CD4-positive, alpha-beta T cell (primary cell): Measurements from ENCODE around the gene TMEM203. TPM values are rescaled to one million over a fixed set of nuclear protein-coding genes. Genes with fewer than 3 reads are reported as not detected.

ENCODE experiments used
- ATAC-seq: fragments of 200-7000 bp; cut with Tn5 transposase; one replicate; pipeline ENCODE4 v1.10.0; 2022; ENCODE audit warnings: mild to moderate bottlenecking; ENCODE audit not compliant: poor library complexity
- CTCF ChIA-PET: fragments of 350-600 bp; sonication (Branson Sonifier 250); formaldehyde crosslinking; loops from one replicate; lab custom pipeline; 2021; ENCODE audit warnings: antibody characterized with exemption, inconsistent platforms; lab: Charles Lee
- POLR2A ChIA-PET: fragments of 350-600 bp; sonication (Branson Sonifier 250); formaldehyde crosslinking; loops from one replicate; lab custom pipeline; 2021; ENCODE audit warnings: antibody characterized with exemption, inconsistent platforms; lab: Charles Lee
- DNase-seq, 14 experiments: peaks; one replicate each; pipeline ENCODE4 v3.0.0-alpha.2; 2013 to 2020; ENCODE audit warnings: mixed read lengths in 2 of 14
- H3K27ac ChIP-seq, 2 donors: one replicate each; pipeline versions ENCODE4 v1.5.1 to v1.7.0; 2013; ENCODE audit warnings: low read length in 2 of 2, low read depth in 1 of 2, mild to moderate bottlenecking in 1 of 2
- H3K27me3 ChIP-seq, 2 experiments: 1 replicate in 1 of 2; 2 replicates in 1 of 2; pipeline versions ENCODE4 v1.6.1 to v1.7.0; 2013; ENCODE audit warnings: low read length in 2 of 2, control low read depth in 1 of 2, mild to moderate bottlenecking in 1 of 2, moderate library complexity in 1 of 2; ENCODE audit not compliant: insufficient read depth in 2 of 2, control insufficient read depth in 1 of 2
- H3K36me3 ChIP-seq: one replicate; pipeline ENCODE4 v1.6.1; 2013; ENCODE audit warnings: low read length, control low read depth; ENCODE audit not compliant: insufficient read depth
- H3K4me1 ChIP-seq: one replicate; pipeline ENCODE4 v1.6.1; 2013; ENCODE audit warnings: low read length, control low read depth; ENCODE audit not compliant: insufficient read depth
- H3K4me3 ChIP-seq: one replicate; pipeline ENCODE4 v1.5.1; 2013; ENCODE audit warnings: mild to moderate bottlenecking, low read length, moderate library complexity
- H3K9me3 ChIP-seq, 2 experiments: 1 replicate in 1 of 2; 2 replicates in 1 of 2; pipeline versions ENCODE4 v1.6.1 to v1.7.0; 2013; ENCODE audit warnings: low read length in 2 of 2, mild to moderate bottlenecking in 2 of 2, control low read depth in 1 of 2, moderate library complexity in 1 of 2; ENCODE audit not compliant: control insufficient read depth in 1 of 2, insufficient read depth in 1 of 2
- H3K27ac Mint-ChIP-seq: one replicate; pipeline ENCODE4 v1.8.0; 2020; ENCODE audit warnings: mixed read lengths
- H3K27me3 Mint-ChIP-seq: one replicate; pipeline ENCODE4 v1.8.0; 2021; ENCODE audit warnings: mixed read lengths
- H3K36me3 Mint-ChIP-seq: one replicate; pipeline ENCODE4 v1.8.0; 2021; ENCODE audit warnings: low read depth, mixed read lengths
- H3K4me1 Mint-ChIP-seq: one replicate; pipeline ENCODE4 v1.8.0; 2021; ENCODE audit warnings: low read depth, mixed read lengths
- H3K4me3 Mint-ChIP-seq: one replicate; pipeline ENCODE4 v1.8.0; 2020; ENCODE audit warnings: mild to moderate bottlenecking, mixed read lengths
- H3K9me3 Mint-ChIP-seq: one replicate; pipeline ENCODE4 v1.8.0; 2020; ENCODE audit warnings: mixed read lengths
- intact Hi-C, 2 experiments: fragments of 100-400 bp; cut with DNase I in 1 of 2; cut with micrococcal nuclease in 1 of 2; formaldehyde crosslinking; loops; one replicate each; pipeline versions ENCODE4 v1.15.1 to v1.9.0; 2023 to 2025; cut with DNase I, micrococcal nuclease
- total RNA-seq, 174 experiments: library from RNA in 2 of 174; stranded (reverse) in 2 of 174; gene quantifications; one replicate each; pipeline ENCODE4 v1.2.3 and lab custom pipeline; 2021 to 2026
- TF ChIP-seq, protein P1 (sequence below): fragments of 200-600 bp; IDR thresholded peaks from one replicate; pipeline ENCODE4 v1.8.0; 2022; ENCODE audit warnings: antibody characterized with exemption, mild to moderate bottlenecking

TMEM203 gene
- total RNA-seq, 2 experiments from 2014 or later = 18.2 to 18.7 TPM

DNA sequence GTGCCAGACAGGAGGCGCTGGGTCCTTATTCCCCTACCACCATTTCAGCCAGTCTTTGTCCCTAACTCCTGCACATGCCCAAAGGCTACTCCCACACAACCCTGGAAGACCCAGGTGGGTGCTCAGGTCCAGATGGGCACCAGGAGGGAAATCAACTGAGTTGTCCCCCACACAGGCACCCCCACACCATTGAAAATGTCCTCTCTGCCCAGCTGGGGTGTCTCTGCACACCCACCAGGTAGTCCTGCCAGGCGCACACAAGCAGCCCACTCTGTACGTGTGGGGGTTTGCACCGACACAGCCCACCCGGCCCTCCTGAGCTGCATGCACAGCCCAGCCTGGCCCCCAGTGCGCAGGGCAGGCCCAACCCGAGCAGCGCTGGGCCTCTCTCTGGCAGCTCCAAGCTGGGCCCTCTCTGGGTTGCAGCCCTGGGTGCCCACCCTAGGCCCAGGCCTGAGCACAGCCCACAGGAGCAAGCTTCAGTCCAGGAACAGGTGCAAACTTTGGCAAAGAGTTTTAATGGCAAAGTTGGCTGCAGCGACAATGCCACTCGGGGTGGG lies 14.4 kb upstream of the TMEM203 start:
- ChIA-PET CTCF (no interaction called here), POLR2A (interaction anchor here (1.0 to 1.1 kb wide), 2 partner anchors 16 to 134 kb away, joined by 3 to 4 read pairs; no protein-coding TSS in a partner anchor)
- Mint-ChIP-seq H3K27me3 (no peaks in the 10 kb centered on the region), H3K4me1 (peaks cover 13% of the 10 kb centered on the region), H3K9me3 (no peaks in the 10 kb centered on the region), H3K27ac (no peak overlapping the region), H3K4me3 (no peak overlapping the region), H3K36me3 (no peaks in the 10 kb centered on the region)
- Histone ChIP-seq H3K4me3 (no peak overlapping the region), H3K9me3 (no peaks in the 10 kb centered on the region), H3K36me3 (peaks cover 2% of the 10 kb centered on the region), H3K27ac (no peak overlapping the region), H3K27me3 (no peaks in the 10 kb centered on the region), H3K4me1 (peaks cover 25% of the 10 kb centered on the region)
- no peak for ATAC-seq
- intact Hi-C loops = loop anchor here in 1 of 2 experiments (5.0 kb wide), 1 partner anchor 433 kb away; no protein-coding TSS in a partner anchor
- TF ChIP-seq, protein P1, sequence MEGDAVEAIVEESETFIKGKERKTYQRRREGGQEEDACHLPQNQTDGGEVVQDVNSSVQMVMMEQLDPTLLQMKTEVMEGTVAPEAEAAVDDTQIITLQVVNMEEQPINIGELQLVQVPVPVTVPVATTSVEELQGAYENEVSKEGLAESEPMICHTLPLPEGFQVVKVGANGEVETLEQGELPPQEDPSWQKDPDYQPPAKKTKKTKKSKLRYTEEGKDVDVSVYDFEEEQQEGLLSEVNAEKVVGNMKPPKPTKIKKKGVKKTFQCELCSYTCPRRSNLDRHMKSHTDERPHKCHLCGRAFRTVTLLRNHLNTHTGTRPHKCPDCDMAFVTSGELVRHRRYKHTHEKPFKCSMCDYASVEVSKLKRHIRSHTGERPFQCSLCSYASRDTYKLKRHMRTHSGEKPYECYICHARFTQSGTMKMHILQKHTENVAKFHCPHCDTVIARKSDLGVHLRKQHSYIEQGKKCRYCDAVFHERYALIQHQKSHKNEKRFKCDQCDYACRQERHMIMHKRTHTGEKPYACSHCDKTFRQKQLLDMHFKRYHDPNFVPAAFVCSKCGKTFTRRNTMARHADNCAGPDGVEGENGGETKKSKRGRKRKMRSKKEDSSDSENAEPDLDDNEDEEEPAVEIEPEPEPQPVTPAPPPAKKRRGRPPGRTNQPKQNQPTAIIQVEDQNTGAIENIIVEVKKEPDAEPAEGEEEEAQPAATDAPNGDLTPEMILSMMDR = no peak
- DNase-seq = no peak

DNA sequence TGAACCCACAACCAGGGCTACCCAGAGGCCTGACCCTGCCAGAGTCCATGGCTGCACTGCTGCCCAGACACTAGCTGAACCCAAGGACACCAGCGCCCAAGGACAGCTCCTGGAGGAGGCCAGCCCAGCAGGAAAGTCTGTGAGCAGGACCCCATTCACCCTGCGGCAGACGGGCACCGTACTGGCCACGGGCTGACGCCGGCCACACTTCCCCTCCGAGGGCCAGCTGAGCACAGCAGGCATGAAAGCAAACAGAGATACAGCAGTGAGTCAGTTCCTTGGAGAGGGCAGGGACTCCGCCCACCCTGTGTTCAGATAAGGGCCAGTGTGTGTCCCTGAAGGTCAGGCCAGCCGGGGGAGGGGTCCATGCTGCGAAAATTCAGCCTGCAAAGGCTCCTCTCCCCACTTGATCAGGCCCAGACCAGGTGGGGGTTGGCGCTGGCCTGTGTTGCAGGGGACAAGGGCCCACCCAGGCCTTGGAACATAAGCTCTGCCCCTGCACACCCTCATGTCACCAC lies 13.4 kb upstream of the TMEM203 start:
- intact Hi-C loops = no loop called here
- Mint-ChIP-seq H3K9me3 (no peaks in the 10 kb centered on the region), H3K4me1 (peaks cover 9% of the 10 kb centered on the region), H3K36me3 (no peaks in the 10 kb centered on the region), H3K27me3 (no peaks in the 10 kb centered on the region), H3K4me3 (no peak overlapping the region), H3K27ac (no peak overlapping the region)
- TF ChIP-seq, protein P1 = no peak
- DNase-seq (no peak), ATAC-seq (no peak)
- H3K9me3 ChIP-seq = no peaks in the 10 kb centered on the region
- no peak overlapping the region for H3K27ac ChIP-seq
- CTCF ChIA-PET = interaction anchor here (1.1 kb wide), 1 partner anchor 9 kb away, joined by 3 read pairs; the partner anchor contains the start of gene RNF224
- no peak overlapping the region for H3K4me3 ChIP-seq
- no peaks in the 10 kb centered on the region for H3K27me3 ChIP-seq
- peaks cover 17% of the 10 kb centered on the region for H3K4me1 ChIP-seq
- H3K36me3 ChIP-seq = peaks cover 6% of the 10 kb centered on the region
- POLR2A ChIA-PET = interaction anchor here (1.1 kb wide), 1 partner anchor 133 kb away, joined by 3 read pairs; no protein-coding TSS in a partner anchor

DNA sequence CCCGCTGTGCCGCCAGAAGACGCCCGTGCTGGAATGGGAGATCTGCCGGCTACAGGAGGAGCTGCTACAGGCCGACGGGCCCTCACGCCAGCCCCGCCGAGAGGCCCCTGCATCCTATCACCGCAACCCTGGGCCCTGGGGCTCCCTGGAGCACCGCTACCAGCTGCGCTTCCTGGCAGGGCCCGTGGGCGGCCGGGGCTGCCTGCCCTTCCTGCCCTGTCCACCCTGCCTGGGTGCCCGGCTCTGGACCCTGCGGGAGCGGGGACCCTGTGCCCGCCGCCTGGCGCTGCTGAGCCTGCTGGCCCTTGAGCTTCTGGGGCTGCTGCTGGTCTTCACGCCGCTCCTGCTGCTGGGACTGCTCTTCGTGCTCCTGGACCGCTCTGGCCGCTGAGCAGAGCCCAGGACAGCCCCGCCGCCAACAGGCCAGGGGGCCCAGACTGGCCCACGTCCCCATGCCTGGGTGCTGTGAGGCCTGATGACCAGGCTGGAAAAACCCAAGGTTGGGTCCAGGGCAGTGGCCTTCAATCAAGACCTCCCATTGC lies 12.8 kb upstream of the TMEM203 start:
- peaks cover 15% of the 10 kb centered on the region for H3K4me1 ChIP-seq
- H3K27me3 ChIP-seq = no peaks in the 10 kb centered on the region
- no peak overlapping the region for H3K4me3 ChIP-seq
- H3K36me3 ChIP-seq = peaks cover 6% of the 10 kb centered on the region
- POLR2A ChIA-PET = no interaction called here
- H3K9me3 Mint-ChIP-seq = no peaks in the 10 kb centered on the region
- no peak overlapping the region for H3K27ac ChIP-seq
- CTCF ChIA-PET = interaction anchor here (1.1 kb wide), 1 partner anchor 9 kb away, joined by 3 read pairs; the partner anchor contains the start of gene RNF224
- TF ChIP-seq, protein P1 = no peak
- H3K4me1 Mint-ChIP-seq = peaks cover 5% of the 10 kb centered on the region
- no peak for ATAC-seq
- no peak overlapping the region for H3K27ac Mint-ChIP-seq
- DNase-seq = no peak
- H3K36me3 Mint-ChIP-seq = no peaks in the 10 kb centered on the region
- H3K27me3 Mint-ChIP-seq = no peaks in the 10 kb centered on the region
- H3K9me3 ChIP-seq = no peaks in the 10 kb centered on the region
- no peak overlapping the region for H3K4me3 Mint-ChIP-seq
- intact Hi-C loops = no loop called here
